SK-N-SH treated with all-trans-retinoic acid at 6 μM for 48 hours (cell line): ENCODE data around the gene LSM2.

ENCODE experiments used
- ATAC-seq: fragments of 200-7000 bp; cut with Tn5 transposase; 3 replicates; pipeline ENCODE4 v1.9.1; 2020; ENCODE audit warnings: mild to moderate bottlenecking, moderate library complexity
- ARNTL ChIP-seq: fragments of 450-650 bp; formaldehyde crosslinking; IDR thresholded peaks from 2 replicates; pipeline ENCODE4 v1.5.0; 2020; ENCODE audit warnings: low read depth, mild to moderate bottlenecking, moderate library complexity, borderline replicate concordance
- BACH2 ChIP-seq: fragments of 250-450 bp; sonication (Bioruptor Pico); IDR thresholded peaks from 2 replicates; pipeline ENCODE4 v1.9.0; 2021; ENCODE audit warnings: mild to moderate bottlenecking, borderline replicate concordance
- CREB5 ChIP-seq: fragments of 250-450 bp; sonication (Bioruptor Pico); IDR thresholded peaks from 2 replicates; pipeline ENCODE4 v1.5.1; 2020; ENCODE audit warnings: low read depth, mild to moderate bottlenecking, moderate library complexity
- CSDC2 ChIP-seq: fragments of 250-450 bp; sonication (Bioruptor Pico); IDR thresholded peaks from 2 replicates; pipeline ENCODE4 v1.5.0; 2020; ENCODE audit warnings: mild to moderate bottlenecking, moderate library complexity
- CSRNP3 ChIP-seq: fragments of 250-450 bp; sonication (Bioruptor Pico); IDR thresholded peaks from 2 replicates; pipeline ENCODE4 v1.5.1; 2021; ENCODE audit warnings: mild to moderate bottlenecking, moderate library complexity
- ESRRG ChIP-seq: fragments of 250-450 bp; sonication (Bioruptor Pico); IDR thresholded peaks from 2 replicates; pipeline ENCODE4 v1.6.1; 2021; ENCODE audit warnings: mild to moderate bottlenecking
- GLIS3 ChIP-seq: fragments of 250-450 bp; sonication (Bioruptor Pico); IDR thresholded peaks from 2 replicates; pipeline ENCODE4 v1.5.0; 2020; ENCODE audit warnings: mild to moderate bottlenecking, moderate library complexity
- ISL1 ChIP-seq: fragments of 250-450 bp; sonication (Bioruptor Pico); IDR thresholded peaks from 2 replicates; pipeline ENCODE4 v2.1.2; 2022; ENCODE audit warnings: mild to moderate bottlenecking, moderate library complexity
- OSR1 ChIP-seq: fragments of 250-450 bp; sonication (Bioruptor Pico); IDR thresholded peaks from 2 replicates; pipeline ENCODE4 v1.8.0; 2022; ENCODE audit warnings: moderate library complexity, mild to moderate bottlenecking, inconsistent platforms
- POU6F1 ChIP-seq: fragments of 250-450 bp; sonication (Bioruptor Pico); IDR thresholded peaks from 2 replicates; pipeline ENCODE4 v1.8.0; 2021; ENCODE audit warnings: low read depth, mild to moderate bottlenecking, moderate library complexity, borderline replicate concordance
- PPARA ChIP-seq: fragments of 250-450 bp; sonication (Bioruptor Pico); IDR thresholded peaks from 2 replicates; pipeline ENCODE4 v1.5.0; 2020; ENCODE audit warnings: mild to moderate bottlenecking, borderline replicate concordance
- RARB ChIP-seq: fragments of 250-450 bp; sonication (Bioruptor Pico); IDR thresholded peaks from 2 replicates; pipeline ENCODE4 v1.8.0; 2021; ENCODE audit warnings: mild to moderate bottlenecking, moderate library complexity
- SNAI2 ChIP-seq: fragments of 250-450 bp; sonication (Bioruptor Pico); IDR thresholded peaks from 2 replicates; pipeline ENCODE4 v1.5.0; 2020; ENCODE audit warnings: mild to moderate bottlenecking, moderate library complexity
- TCF4 ChIP-seq: fragments of 250-450 bp; sonication (Bioruptor Pico); IDR thresholded peaks from 2 replicates; pipeline ENCODE4 v1.8.0; 2021; ENCODE audit warnings: mild to moderate bottlenecking, moderate library complexity, borderline replicate concordance
- TOX ChIP-seq: fragments of 250-450 bp; sonication (Bioruptor Pico); IDR thresholded peaks from 2 replicates; pipeline ENCODE4 v1.8.0; 2021; ENCODE audit warnings: mild to moderate bottlenecking, moderate library complexity, borderline replicate concordance
- TSHZ2 ChIP-seq: fragments of 250-450 bp; sonication (Bioruptor Pico); IDR thresholded peaks from 2 replicates; pipeline ENCODE4 v1.5.0; 2020; ENCODE audit warnings: mild to moderate bottlenecking, moderate library complexity
- ZC3H10 ChIP-seq: fragments of 250-450 bp; sonication (Bioruptor Pico); IDR thresholded peaks from 2 replicates; pipeline ENCODE4 v1.5.1; 2021; ENCODE audit warnings: mild to moderate bottlenecking, moderate library complexity
- ZFP3 ChIP-seq: fragments of 250-450 bp; sonication (Bioruptor Pico); IDR thresholded peaks from 2 replicates; pipeline ENCODE4 v1.5.0; 2020; ENCODE audit warnings: mild to moderate bottlenecking, moderate library complexity
- ZFP30 ChIP-seq: fragments of 450-650 bp; formaldehyde crosslinking; IDR thresholded peaks from 2 replicates; pipeline ENCODE4 v1.5.0; 2022; ENCODE audit warnings: mild to moderate bottlenecking, moderate library complexity
- ZNF565 ChIP-seq: fragments of 450-650 bp; formaldehyde crosslinking; conservative IDR thresholded peaks from 2 replicates; pipeline ENCODE4 v1.5.0; 2020; ENCODE audit warnings: low read depth, mild to moderate bottlenecking, moderate library complexity
- ZNF70 ChIP-seq: fragments of 450-650 bp; formaldehyde crosslinking; IDR thresholded peaks from 2 replicates; pipeline ENCODE4 v1.5.0; 2020; ENCODE audit warnings: mild to moderate bottlenecking, moderate library complexity
- ZNF8 ChIP-seq: fragments of 450-650 bp; formaldehyde crosslinking; IDR thresholded peaks from 2 replicates; pipeline ENCODE4 v1.5.0; 2020; ENCODE audit warnings: mild to moderate bottlenecking, moderate library complexity

LSM2 gene

GRCh38 chr6:31776989-31777666, 29.6 kb downstream of the LSM2 start, which contains the start of gene VWA7:
TSS of gene VWA7 (minus strand) at chr6:31777328. CDS start at chr6:31776779, 549 bp downstream.
- TF ChIP-seq ESRRG (CRISPR knock-in tag) = no peak
- TF ChIP-seq BACH2 (CRISPR knock-in tag) = no peak
- TF ChIP-seq ZNF70 = no peak
- TF ChIP-seq ZFP30 (CRISPR knock-in tag) = no peak
- TF ChIP-seq SNAI2 = no peak
- TF ChIP-seq ZC3H10 (CRISPR knock-in tag) = no peak
- no peak for TF ChIP-seq CSDC2 (CRISPR knock-in tag)
- no peak for TF ChIP-seq CREB5 (CRISPR knock-in tag)
- no peak for TF ChIP-seq RARB
- peak; percentile 78 for ATAC-seq

GRCh38 chr6:31776485-31776988, 30.2 kb downstream of the LSM2 start:
- ATAC-seq = peak; percentile 19
- TF ChIP-seq SNAI2 = no peak
- TF ChIP-seq CREB5 (CRISPR knock-in tag) = no peak
- no peak for TF ChIP-seq ZFP3 (CRISPR knock-in tag)
- TF ChIP-seq ZNF8 = no peak
- TF ChIP-seq POU6F1 (CRISPR knock-in tag) = no peak
- no peak for TF ChIP-seq ISL1 (CRISPR knock-in tag)
- TF ChIP-seq GLIS3 (CRISPR knock-in tag) = no peak
- no peak for TF ChIP-seq ESRRG (CRISPR knock-in tag)
- no peak for TF ChIP-seq TOX
- no peak for TF ChIP-seq ZNF565 (CRISPR knock-in tag)
- TF ChIP-seq ARNTL (CRISPR knock-in tag) = no peak
- TF ChIP-seq BACH2 (CRISPR knock-in tag) = no peak
- TF ChIP-seq CSRNP3 (CRISPR knock-in tag) = no peak
- no peak for TF ChIP-seq TCF4

- no peak for ATAC-seq
- TF ChIP-seq TOX (no peak), ZFP3 (CRISPR knock-in tag) (no peak), POU6F1 (CRISPR knock-in tag) (no peak), CSRNP3 (CRISPR knock-in tag) (no peak), TSHZ2 (no peak), GLIS3 (CRISPR knock-in tag) (no peak), ZNF70 (no peak), ZNF565 (CRISPR knock-in tag) (no peak), ZNF8 (no peak), PPARA (CRISPR knock-in tag) (no peak), OSR1 (CRISPR knock-in tag) (no peak), ZC3H10 (CRISPR knock-in tag) (no peak)
These were observed 30.9 kb downstream of the LSM2 start for GRCh38 chr6:31775633-31776484.
